ENCODE data around the gene DUOX2. TPM values are rescaled to one million over a fixed set of nuclear protein-coding genes. Genes with fewer than 3 reads are reported as not detected.

DUOX2 gene
- total RNA-seq, 3 donors from 2014 or later = 3.1 to 40.1 (median 5.1) TPM

DNA sequence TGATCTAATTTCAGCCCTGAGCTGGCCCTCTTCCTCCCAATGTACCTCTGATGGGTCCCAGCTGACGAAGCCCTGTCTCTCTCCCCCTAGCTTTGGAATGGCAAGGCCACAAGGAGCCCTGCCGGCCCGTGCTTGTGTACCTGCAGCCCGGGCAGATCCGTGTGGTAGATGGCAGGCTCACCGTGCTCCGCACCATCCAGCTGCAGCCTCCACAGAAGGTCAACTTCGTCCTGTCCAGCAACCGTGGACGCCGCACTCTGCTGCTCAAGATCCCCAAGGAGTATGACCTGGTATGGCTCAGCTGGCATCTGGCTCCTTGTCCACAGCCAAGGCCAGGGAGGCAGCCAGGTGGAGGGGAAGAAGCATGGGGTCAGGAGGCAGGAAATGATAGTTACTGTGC lies 30.0 kb upstream of the DUOX2 start:
- DNase-seq (no peak), ATAC-seq (no peak)
- intact Hi-C loops (cut with DNase I, micrococcal nuclease) = no loop called here
- Histone ChIP-seq H3K9me3 (no peaks in the 10 kb centered on the region), H3K4me3 (no peak overlapping the region), H3K4me1 (ENCODE audit: low read depth) (no peaks in the 10 kb centered on the region), H3K36me3 (ENCODE audit: low read depth) (no peaks in the 10 kb centered on the region)
- TF ChIP-seq, protein P1, sequence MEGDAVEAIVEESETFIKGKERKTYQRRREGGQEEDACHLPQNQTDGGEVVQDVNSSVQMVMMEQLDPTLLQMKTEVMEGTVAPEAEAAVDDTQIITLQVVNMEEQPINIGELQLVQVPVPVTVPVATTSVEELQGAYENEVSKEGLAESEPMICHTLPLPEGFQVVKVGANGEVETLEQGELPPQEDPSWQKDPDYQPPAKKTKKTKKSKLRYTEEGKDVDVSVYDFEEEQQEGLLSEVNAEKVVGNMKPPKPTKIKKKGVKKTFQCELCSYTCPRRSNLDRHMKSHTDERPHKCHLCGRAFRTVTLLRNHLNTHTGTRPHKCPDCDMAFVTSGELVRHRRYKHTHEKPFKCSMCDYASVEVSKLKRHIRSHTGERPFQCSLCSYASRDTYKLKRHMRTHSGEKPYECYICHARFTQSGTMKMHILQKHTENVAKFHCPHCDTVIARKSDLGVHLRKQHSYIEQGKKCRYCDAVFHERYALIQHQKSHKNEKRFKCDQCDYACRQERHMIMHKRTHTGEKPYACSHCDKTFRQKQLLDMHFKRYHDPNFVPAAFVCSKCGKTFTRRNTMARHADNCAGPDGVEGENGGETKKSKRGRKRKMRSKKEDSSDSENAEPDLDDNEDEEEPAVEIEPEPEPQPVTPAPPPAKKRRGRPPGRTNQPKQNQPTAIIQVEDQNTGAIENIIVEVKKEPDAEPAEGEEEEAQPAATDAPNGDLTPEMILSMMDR (IDR thresholded peaks at IDR 0.05) = no peak

DNA sequence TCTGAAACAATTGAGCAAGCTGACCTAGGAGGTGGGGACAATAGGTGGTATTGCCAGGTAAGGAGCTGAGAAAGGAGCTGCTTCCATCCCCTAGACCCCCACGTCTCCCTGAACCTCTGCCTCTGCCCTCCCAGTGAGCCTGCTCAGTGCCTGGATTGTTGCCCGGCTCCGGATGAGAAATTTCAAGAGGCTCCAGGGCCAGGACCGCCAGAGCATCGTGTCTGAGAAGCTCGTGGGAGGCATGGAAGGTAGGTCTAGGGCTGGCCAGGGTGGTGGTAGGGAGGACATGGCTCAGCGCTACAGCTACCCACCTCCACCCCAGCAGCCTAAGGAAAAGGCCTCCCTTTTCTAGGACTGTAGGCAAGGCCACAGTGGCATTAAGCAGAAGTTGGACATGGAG lies 29.1 kb upstream of the DUOX2 start:
- intact Hi-C loops (cut with DNase I, micrococcal nuclease) = no loop called here
- Histone ChIP-seq H3K4me3 (no peak overlapping the region), H3K9me3 (no peaks in the 10 kb centered on the region), H3K36me3 (ENCODE audit: low read depth) (no peaks in the 10 kb centered on the region), H3K4me1 (ENCODE audit: low read depth) (no peaks in the 10 kb centered on the region)
- TF ChIP-seq, protein P1 (IDR thresholded peaks at IDR 0.05) = no peak
- DNase-seq (no peak), ATAC-seq (no peak)

DNA sequence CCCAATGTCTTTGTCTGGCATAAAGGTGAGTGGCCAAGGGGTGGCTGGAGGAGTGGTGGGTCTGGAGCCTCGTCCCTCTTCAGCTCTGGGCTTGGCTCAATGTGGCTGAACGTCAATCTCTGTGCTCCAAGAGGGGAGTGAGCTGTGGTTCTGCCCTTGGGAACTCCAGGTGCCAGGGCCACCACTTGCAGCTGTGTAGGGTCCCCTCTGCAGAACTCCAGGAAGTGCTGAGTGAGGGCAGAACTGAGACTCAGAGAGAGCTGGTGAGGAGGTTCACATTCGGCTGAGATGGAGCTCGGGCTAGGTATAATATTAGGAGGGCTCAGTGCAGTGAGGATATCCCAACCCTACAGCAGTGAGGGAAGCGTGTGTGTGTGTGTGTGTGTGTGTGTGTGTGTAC lies 27.4 kb upstream of the DUOX2 start:
- Histone ChIP-seq H3K36me3 (ENCODE audit: low read depth) (no peaks in the 10 kb centered on the region), H3K9me3 (no peaks in the 10 kb centered on the region), H3K4me1 (ENCODE audit: low read depth) (no peaks in the 10 kb centered on the region), H3K4me3 (no peak overlapping the region)
- no peak for DNase-seq
- ATAC-seq = no peak
- intact Hi-C loops (cut with DNase I, micrococcal nuclease) = no loop called here
- TF ChIP-seq, protein P1 (IDR thresholded peaks at IDR 0.05) = no peak

DNA sequence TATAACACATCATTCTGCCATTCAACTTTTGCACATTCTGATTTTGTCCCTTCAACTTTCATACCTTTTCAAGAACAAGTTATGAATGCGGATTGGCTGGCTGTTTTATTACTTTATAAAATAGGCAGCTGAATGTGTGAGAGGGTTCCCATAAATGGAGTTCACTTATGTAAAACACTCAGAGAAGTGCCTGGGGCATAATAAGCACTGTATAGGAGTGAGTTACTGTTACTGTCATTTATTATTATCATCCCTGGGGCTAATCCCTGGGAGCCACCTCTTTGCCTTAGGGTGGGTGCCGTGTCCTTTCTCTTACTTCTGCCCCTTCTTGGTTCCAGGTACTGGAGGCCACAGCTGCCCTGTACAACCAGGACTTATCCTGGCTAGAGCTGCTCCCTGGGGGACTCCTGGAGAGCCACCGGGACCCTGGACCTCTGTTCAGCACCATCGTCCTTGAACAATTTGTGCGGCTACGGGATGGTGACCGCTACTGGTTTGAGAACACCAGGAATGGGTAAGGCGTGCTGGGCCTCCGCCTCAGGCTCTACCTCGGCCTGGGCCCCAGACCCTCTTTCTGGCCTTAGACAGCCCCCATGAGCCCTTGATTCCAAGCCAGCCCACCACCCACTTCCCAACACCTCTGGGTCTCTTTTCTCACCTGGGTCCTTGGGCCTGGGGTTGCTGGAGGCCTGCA lies 26.7 kb upstream of the DUOX2 start:
- H3K4me1 ChIP-seq (ENCODE audit: low read depth) = no peaks in the 10 kb centered on the region
- intact Hi-C loops (cut with DNase I, micrococcal nuclease) = no loop called here
- TF ChIP-seq, protein P1 (IDR thresholded peaks at IDR 0.05) = no peak
- no peak overlapping the region for H3K4me3 ChIP-seq
- H3K9me3 ChIP-seq = no peaks in the 10 kb centered on the region
- ATAC-seq = no peak
- no peaks in the 10 kb centered on the region for H3K36me3 ChIP-seq (ENCODE audit: low read depth)
- DNase-seq = no peak

DNA sequence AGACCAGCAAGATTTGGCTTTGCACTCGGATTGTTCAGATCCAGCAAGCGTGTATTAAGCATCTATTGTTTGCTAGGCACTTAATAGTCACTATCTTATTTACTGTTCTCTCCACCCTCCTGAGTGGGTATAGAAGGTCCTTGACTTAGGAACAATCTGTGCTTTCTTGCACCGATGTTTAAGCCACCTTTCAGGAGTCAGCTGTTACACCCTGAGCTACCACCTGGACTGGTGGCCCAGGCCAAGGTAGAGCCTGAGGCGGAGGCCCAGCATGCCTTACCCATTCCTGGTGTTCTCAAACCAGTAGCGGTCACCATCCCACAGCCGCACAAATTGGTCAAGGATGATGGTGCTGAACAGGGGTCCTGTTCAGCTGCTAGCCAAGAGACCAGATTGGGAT lies 25.8 kb upstream of the DUOX2 start:
- Histone ChIP-seq H3K36me3 (ENCODE audit: low read depth) (no peaks in the 10 kb centered on the region), H3K4me1 (ENCODE audit: low read depth) (peaks cover 6% of the 10 kb centered on the region), H3K9me3 (no peaks in the 10 kb centered on the region), H3K4me3 (no peak overlapping the region)
- intact Hi-C loops (cut with DNase I, micrococcal nuclease) = no loop called here
- ATAC-seq (no peak), DNase-seq (no peak)
- TF ChIP-seq, protein P1 (IDR thresholded peaks at IDR 0.05) = no peak

All from mucosa of descending colon (tissue), 3 donors.